HG02798 (cell line): Measurements from ENCODE around the gene KCNQ1.

Experiments
- ATAC-seq: cut with Tn5 transposase; IDR thresholded peaks from one replicate; pipeline ENCODE4 v1.9.1; 2021; ENCODE audit warnings: mild to moderate bottlenecking; ENCODE audit not compliant: unreplicated experiment, poor library complexity

Gene KCNQ1

DNA sequence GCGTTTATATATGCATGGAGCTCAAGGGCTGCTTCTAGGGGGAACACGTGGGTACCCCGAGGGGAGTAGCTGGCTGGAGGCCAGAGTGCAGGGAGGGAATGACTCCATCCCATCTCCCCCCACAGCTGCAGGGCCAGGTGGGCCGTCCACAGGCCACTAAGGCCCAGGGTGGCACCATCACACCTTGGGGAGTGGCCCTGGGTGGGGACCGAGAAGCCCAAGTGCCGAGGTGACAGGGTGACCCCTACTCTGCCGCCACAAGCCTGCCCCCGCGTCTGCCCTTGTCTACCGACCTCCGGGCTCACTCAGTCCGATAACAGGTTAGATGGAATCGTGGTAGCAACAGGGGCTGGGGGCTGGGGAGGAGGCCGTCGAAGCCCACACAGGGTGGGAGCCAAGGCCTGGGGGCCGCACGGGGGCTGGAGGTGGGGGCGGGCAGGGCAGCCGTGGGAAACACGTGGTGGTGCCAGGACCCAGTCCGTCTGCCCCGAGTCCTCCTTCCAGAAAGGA is 129.3 kb downstream of the KCNQ1 start:
- no peak for ATAC-seq

DNA sequence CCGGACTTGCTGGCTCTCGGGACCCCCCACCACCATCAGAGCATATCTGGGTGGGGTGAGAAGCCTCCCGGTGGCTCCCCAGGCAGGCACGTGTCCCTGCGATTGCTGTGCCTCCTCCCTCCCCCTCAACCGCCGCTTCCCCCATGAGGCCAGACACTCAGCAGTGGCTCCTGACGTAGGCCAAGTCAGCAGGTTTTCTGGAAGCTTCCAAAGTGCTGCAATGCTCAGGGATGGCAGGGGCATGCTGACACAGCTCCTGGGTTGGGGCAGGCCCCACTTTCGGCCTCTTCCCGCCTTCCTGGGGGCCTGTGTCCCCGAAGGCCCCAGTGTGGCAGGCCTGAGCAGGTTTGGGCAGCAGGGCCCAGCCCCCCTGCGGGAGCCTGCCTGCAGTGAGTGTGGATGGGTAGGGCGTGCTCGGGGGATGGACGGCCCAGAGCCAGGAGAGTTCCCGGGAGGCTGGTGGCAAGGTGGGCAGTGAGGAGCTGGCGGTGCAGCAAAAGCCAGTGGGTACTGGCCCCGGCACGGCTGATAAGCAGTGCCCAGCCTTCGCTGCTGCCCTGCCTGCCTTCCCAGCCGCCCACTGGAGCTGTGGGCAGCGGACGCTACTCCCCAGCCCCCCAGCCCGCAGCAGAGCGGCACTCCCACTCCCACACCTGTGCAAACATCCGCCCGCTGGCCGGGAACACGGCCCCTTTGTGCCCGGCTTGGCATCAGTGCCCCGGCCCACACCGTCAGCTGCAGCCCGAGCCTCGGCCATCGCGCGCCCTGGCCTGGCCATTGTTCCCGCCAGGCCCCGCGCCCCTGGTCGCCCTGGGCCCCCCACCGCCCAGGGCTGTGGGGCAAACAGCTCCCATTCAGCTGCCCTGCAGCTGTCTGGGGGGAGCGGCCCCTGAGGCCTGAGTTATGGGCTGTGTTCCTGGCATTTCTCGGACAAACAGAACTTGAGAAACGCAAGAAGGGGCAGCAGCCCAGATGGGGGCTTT is 130.0 kb downstream of the KCNQ1 start:
- ATAC-seq = no peak

DNA sequence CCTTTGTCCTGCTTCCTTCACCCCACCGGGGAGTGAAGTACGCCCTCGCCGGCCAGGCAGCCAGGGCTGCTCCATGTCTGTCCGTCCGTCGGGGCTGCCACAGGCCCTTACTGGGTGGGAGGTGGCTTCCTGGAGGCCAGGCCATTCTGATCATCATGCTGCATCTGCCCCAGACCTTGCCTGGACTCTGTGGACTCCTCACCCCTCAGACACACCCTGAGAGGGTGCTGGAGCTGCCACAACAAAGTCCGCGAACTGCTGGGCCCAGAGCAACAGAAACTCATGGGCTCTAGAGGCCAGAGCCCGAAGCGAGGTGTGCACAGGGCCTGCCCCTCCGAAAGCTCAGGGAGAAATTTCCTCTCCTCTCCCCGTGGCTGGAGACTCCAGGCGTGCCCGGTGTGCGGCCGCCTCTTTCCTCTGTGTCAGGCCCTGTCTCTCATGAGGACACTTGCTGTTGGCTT is 130.8 kb downstream of the KCNQ1 start:
- ATAC-seq = no peak

DNA sequence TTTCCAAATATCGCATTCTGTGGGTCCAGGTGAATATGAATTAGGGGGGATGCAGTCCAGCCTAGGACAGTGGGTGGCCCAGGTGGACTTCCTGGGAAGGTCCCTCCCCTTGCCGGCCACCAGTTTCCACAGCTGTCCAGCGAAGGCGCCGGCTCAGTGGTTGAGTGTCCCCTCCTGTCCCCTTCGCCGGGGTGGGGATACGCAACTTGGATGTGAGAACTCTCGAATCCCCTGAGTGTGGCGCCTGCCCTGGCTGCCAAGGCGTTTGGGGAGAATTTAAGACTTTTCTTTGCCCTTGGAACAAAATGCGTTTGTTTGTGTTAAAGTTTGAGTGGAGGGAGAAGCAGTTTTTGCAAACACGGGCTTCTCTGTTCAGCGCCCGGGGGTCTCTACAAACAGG is 131.3 kb downstream of the KCNQ1 start:
- ATAC-seq = no peak

DNA sequence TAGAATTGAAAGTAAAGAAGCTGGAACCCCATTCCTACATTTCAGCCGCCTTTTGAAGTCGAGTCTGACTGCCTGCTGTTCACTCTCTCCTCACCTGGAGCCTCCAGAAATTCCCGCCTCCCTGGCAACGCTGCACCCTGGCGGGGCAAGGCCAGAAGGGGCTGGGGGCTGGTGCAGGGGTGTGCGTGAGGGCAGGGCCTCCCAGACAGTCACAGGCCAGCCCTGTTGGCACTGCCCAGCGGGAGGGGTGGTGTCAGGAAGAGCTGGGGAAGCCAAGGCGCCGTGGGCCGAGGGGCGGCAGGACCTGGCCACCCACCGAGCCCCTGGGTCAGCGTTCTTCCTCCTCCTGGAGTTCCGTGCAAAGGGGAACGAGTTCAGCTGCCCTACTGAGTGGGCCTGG is 131.7 kb downstream of the KCNQ1 start:
- no peak for ATAC-seq

DNA sequence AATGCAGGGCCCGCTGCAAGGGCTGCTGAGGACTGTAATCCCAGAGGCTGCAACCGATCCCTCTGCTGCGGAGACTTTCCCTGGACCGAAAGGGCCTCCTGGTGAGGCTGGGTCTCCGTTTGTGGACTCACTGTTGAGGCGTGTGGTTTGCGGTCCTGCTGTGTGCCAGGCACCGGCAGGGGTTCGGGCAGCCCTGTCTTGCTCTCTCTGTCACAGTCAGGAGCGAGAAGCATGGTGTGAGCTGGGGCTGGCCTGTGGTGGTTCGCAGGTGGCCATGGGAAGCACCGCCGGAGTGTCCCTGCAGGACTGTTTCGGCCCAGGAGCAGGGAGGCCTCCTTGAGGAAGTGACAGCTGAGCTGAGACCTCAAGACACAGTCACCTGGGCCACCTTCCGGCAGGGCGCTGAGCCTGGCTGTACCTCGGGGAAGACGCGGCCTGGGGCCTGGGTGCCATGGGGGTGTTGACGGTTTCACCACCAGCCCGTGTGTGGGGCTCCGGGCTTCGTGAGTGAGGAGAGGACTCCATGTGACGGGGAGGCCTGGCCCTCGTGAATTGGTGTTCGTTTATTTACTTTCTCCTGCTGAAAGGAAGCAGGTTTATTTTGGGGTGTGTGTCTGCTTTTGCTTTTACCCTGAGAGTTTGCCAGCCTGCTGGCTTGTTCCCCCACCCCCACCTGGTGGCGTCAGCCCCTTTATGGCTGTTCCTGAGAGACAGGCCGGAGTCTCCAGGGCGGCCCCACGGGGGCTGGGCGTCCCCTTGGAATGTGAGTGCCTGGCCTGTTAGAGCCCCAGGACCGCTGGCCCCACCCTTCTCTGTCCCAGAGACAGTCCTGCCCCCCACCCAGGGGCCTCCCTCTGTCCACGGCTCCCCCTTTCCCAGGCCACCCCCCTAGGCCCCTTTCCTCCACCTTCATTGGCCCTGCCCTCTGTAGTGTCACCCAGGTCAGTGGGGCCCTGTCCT is 132.5 kb downstream of the KCNQ1 start:
- no peak for ATAC-seq

DNA sequence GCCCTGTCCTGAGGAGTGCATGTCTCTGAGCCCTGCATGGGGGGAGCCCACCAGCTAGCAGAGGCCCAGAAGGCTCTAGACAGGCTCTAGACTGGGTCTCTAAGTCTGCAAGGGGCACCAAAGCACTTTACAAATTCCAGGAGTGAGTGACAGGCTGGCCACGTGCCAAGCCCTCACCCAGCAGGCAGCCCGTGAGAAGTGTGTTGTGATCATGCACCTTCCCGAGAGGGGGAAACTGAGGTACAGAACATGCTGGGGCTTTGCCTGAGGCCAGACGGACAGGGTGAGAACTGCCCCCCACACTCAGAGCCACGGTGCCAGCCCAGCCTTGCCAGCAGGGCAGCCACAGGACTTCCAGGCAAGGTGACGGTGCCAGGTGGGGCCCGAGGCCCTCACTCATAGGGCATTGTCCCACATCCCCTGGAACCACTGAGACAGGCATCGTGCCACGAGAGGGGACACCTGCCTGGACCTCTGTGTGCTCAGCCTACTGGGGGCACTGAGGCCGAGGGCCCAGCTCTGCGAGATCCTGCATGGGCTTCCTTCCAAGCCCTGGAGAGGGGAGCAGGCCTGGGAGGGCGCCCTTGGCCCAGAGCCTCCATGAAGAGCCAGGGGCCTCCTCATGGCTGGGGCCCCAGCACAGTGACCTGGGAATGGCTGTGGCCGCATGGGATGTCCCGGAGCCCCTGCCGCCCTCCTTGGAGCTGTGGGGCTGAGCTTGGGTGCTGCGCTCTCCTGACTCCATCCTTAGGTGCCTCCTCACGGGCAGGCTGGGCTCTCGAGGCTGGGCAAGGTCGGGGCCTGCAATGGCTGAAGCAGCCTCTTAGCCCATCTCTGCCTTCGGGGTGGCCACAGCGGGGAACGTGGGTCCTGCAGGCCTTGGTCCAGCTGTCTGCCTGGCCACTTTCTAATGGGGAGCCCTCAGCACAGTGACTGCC is 133.5 kb downstream of the KCNQ1 start:
- ATAC-seq = no peak

DNA sequence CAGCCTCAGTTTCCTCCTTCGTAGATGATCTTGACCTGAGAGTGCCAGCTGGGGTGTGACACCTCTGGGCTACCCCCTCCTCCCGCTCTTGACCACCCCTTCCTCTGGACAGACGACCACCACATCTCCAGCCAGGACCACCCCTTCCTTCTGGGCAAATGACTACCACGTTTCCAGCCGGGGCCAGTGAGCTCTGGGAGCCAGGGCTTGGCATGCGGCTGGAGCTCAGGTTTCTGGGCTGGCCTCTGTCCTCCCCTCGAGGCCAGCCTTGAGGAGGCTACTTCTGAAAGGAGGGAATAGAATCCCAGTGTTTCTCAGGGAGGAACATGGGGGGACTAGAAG is 134.1 kb downstream of the KCNQ1 start:
- ATAC-seq = no peak

DNA sequence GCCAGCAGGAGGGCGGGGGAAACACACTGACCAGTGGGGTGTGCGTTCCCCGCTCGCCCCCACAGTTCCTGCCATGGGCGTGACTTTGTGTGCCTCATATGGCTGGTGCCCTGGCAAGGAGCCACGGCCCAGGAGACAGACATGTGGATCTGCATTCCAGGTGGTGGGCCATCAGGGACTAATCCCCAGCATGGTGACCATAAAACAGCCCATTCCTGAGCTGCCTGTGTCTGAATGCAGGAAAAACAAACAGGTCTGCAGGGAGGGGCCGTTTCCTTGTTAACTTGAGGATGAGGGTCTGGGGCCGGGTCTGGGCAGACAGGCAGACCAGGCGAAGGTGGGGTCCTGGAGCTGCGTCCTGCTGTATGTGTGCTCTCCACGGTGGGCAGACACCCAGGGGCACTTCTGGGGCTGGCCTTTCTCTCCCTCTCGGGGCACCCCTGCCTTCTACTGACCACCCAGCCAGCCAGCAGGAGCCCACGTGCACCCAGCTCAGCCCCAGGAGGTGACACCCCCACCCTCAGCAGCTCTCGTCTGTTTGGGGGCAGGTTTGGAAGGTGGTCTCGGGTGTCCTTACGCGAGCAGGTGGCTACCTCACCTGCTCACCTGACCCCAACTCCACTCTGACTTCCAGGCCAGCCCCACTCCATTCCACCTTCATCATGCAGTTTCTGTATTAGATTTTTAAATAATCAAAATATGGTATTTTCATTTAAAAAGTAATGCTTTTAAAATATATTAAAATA is 134.7 kb downstream of the KCNQ1 start:
- ATAC-seq = no peak

DNA sequence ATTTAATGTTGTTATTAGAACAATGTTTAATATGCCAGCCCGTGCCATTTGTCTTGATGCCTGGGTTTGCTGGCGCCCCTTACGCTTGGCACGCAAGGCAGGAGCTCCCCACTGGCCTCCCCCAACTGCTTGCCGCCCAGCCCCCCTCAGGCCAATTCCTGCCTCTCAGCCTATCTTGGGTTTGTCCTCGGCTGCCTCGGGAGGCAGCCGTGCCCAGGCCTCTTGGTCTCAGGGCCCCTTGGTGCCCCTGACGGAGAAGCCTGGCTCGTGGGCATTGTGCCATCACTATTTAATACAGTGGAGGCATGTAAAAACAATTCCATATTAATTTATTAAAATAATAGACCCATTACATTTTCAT is 135.2 kb downstream of the KCNQ1 start:
- no peak for ATAC-seq

DNA sequence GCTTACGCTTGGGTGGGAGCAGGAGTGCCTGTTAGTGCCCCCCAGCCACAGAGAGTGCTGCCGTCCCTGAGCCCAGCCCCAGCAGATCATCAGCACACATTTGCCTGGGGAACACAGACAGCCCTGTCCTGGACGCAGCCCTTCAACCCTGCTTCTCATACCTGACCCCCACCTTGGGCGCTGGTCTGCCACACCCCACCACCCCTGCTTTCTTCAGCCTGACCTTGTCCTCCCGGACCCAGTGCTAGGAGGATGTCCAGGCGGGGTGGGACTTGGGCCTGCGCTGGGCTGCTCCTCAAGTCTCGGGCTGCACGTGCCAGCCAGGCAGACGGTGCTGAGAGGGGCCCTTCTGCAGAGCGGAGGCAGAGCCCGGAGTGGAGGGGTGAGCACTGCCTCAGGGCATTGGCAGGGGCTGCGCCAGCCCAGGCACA is 135.8 kb downstream of the KCNQ1 start:
- ATAC-seq = no peak

DNA sequence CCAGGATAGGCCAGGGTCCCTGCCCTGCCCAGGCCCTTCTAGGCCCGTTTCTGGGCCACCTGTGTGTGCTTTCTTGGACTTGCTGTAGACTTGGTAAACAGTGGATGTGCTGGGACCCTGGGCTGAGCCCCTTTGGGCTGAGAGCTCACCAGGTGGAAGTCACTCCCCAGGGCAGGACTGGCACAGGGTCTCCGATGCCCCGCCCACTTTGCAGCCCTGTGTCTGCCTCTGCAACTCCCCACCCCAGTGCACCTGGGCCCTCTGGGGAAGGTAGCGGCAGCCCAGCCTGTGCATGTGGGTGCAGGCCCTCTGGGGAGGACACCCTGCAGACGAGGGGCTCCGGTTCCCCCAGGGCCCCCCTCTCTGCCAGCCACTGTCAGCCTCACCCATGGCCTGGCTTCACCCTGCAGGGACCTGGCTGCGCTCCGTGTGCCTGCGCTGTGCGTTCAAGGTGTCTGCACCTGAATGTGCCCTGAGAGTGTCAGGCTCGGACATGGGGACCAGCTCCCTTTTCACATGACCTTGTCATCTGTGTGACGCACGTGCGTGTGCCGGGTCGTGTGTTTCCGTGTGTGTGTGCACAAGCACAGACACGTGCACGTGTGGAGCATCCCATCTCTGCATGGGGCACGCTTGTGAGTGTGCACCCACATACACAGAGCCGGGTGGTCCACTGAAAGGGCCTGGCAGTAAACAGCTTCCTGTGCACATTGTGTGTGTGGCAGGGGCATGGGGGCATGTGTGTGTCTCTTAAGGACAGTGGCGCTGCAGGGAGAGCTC is 136.5 kb downstream of the KCNQ1 start:
- ATAC-seq = no peak

DNA sequence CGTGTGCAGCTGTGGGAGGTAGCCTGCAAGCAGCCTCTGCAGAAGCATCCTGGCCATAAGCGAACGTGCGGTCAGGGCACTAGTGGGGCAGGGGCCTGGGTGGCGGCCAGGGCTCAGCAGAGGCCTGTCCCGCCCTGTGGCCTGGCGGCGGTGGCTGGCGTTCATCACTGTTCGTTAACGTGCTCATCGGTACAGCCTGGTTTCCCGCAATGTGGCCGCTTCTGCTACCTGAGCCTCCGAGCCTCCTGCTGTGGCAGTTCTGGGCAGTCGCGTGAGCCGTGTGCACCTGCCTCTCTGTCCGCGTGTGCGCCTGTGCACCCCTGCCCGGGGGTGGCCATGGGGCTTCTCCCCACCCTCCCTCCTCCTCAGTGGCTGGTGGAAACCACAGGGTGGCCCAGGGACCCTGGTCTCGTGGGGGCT is 137.1 kb downstream of the KCNQ1 start:
- ATAC-seq = no peak

DNA sequence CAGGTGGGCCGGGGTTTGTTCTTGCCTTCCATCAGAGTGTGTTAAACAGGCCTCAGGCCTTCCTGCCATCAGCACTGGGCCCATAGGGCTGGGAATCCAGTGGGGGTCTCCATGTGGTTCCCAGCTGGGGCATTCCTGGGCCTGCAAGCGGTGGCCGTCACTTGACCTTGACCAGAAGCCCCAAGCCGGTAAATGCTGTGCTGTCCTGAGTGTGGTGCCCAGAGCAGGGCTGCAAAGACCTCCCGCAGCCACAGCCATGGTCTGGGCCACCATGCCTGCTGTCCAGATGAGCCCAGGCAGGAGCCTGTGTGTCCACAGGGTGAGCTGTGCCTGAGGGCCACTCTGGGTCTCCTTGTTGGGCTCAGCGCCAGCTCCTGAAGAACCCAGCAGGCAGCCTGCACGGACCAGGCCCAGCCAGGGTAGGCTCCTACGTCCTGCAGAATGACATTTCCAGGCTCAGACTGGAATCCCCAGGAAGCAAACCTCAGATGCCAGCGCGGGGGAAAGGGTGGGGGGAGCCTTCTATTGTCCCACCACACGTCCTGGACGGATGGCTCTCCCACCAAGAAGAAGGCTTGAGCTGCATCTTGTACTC is 137.6 kb downstream of the KCNQ1 start:
- no peak for ATAC-seq

DNA sequence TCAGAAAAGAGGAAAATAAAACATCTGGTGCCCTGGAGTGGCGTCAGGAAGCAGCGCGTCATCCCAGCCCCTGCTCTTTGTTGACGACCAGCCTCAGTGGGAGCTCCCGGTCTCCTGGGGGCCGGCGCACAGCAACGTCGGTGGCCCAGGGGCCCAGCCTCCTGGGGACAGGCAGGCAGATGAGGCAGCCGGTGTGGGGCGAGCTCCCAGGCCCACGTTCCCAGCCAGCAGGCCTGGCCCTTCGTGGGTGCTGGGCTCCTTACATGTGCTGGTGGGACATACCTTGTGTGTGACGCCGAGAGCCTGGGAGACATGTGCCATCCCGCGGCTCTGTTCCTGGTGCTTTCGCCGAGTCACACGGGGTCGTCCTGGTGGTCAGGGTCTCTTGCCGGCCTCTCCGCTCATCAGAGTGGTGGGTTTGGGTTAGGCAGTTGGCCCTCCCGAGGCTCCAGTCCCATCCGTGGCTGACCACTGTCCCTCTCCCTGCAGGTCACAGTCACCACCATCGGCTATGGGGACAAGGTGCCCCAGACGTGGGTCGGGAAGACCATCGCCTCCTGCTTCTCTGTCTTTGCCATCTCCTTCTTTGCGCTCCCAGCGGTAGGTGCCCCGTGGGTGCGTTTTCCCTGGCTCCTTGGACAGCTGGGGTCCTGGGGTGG is 138.3 kb downstream of the KCNQ1 start:
- no peak for ATAC-seq

DNA sequence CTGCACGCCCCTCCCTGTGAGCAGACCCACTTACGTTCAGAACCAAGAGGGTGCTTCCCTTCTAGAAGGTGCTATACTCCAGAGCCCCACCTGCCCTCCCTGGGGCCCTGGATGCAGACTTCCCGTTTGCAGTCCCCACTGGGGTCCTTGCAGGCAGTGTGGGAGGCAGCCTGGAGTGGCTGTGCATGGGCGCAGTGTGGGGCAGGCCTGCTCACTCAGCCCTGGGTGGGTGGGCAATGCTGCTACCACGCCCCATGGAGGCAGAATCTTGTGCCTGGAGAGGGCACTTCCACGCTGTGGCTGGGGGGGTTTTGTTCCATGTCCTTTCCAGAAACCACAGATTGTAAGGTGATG is 138.8 kb downstream of the KCNQ1 start:
- ATAC-seq = no peak

DNA sequence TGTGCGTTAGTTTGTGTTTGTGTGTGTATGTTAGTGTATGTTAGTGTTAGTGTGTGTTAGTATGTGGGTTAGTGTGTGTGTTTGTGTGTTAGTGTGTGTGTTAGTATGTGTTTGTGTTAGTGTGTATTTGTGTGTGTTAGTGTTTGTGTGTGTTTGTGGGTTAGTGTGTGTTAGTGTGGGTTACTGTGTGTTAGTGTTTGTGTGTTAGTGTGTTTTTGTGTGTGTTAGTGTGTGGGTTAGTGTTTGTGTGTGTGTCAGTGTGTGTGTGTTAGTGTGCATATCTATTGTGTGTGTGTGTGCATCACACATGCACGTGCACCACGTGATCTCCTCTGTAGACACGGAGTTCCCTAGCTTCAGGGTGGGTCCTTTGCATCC is 139.6 kb downstream of the KCNQ1 start:
- ATAC-seq = no peak
